Activated B cell treated with CpG ODN at 0.5 μM for 24 hours (primary cell): Measurements from ENCODE around the gene TMEM135. TPM values are rescaled to one million over a fixed set of nuclear protein-coding genes. Genes with fewer than 3 reads are reported as not detected.

Experiments
- ATAC-seq: fragments of 200-7000 bp; cut with Tn5 transposase; one replicate; pipeline ENCODE4 v1.10.0; 2021; ENCODE audit warnings: low read depth, mild to moderate bottlenecking, moderate library complexity
- CTCF ChIA-PET: fragments of 350-600 bp; sonication (Branson Sonifier 250); formaldehyde crosslinking; loops from one replicate; lab custom pipeline; 2021; ENCODE audit warnings: antibody characterized with exemption; lab: Charles Lee
- POLR2A ChIA-PET: fragments of 350-600 bp; sonication (Branson Sonifier 250); formaldehyde crosslinking; loops from one replicate; lab custom pipeline; 2021; ENCODE audit warnings: antibody characterized with exemption; lab: Charles Lee
- DNase-seq: peaks from one replicate; pipeline ENCODE4 v3.0.0; 2022
- H3K27ac Mint-ChIP-seq: one replicate; pipeline ENCODE4 v1.8.0; 2020; ENCODE audit warnings: mixed read lengths
- H3K27me3 Mint-ChIP-seq: one replicate; pipeline ENCODE4 v1.8.0; 2021; ENCODE audit warnings: mixed read lengths
- H3K36me3 Mint-ChIP-seq: one replicate; pipeline ENCODE4 v1.8.0; 2021; ENCODE audit warnings: low read depth, mixed read lengths
- H3K4me1 Mint-ChIP-seq: one replicate; pipeline ENCODE4 v1.8.0; 2021; ENCODE audit warnings: mixed read lengths
- H3K4me3 Mint-ChIP-seq: one replicate; pipeline ENCODE4 v1.8.0; 2020; ENCODE audit warnings: mild to moderate bottlenecking, mixed read lengths
- H3K9me3 Mint-ChIP-seq: one replicate; pipeline ENCODE4 v1.8.0; 2020; ENCODE audit warnings: mixed read lengths
- intact Hi-C: fragments of 100-400 bp; cut with micrococcal nuclease; formaldehyde crosslinking; loops from one replicate; pipeline ENCODE4 v1.15.1; 2024
- total RNA-seq: library from RNA; stranded (reverse); gene quantifications from 2 replicates; pipeline ENCODE4 v1.2.3, GENCODE V29; 2022
- TF ChIP-seq, protein P1 (sequence below): fragments of 200-600 bp; IDR thresholded peaks from one replicate; pipeline ENCODE4 v1.8.0; 2022; ENCODE audit warnings: antibody characterized with exemption, mild to moderate bottlenecking

Gene TMEM135
- total RNA-seq, 1 donor from 2014 or later: 10.1 TPM

DNA sequence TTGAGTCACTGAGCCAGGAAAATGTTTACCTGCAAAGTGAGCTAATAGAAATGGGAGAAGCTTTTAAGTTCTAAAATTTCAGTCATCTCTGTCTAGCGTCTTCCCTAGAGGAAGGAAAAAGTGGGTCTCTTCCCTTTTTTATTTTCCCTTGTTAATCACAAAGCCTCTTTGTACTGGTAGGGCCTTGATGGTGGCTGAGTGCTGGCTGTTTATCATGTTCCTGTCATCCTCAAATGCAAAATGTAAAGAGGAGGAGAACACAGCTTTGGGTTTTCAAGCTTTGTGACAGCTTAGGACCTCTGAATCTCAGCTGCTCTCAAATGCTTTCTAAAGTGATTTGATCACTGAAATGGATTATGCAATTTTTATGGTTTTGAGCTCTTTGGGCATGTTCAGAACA, 222.0 kb downstream of the TMEM135 start:
- no peaks in the 10 kb centered on the region for H3K27me3 Mint-ChIP-seq
- intact Hi-C loops: no loop called here
- H3K4me3 Mint-ChIP-seq: no peak overlapping the region
- CTCF ChIA-PET: no interaction called here
- H3K4me1 Mint-ChIP-seq: peaks cover 8% of the 10 kb centered on the region
- H3K27ac Mint-ChIP-seq: no peak overlapping the region
- H3K9me3 Mint-ChIP-seq: no peaks in the 10 kb centered on the region
- no peak for ATAC-seq
- POLR2A ChIA-PET: no interaction called here
- TF ChIP-seq, protein P1, sequence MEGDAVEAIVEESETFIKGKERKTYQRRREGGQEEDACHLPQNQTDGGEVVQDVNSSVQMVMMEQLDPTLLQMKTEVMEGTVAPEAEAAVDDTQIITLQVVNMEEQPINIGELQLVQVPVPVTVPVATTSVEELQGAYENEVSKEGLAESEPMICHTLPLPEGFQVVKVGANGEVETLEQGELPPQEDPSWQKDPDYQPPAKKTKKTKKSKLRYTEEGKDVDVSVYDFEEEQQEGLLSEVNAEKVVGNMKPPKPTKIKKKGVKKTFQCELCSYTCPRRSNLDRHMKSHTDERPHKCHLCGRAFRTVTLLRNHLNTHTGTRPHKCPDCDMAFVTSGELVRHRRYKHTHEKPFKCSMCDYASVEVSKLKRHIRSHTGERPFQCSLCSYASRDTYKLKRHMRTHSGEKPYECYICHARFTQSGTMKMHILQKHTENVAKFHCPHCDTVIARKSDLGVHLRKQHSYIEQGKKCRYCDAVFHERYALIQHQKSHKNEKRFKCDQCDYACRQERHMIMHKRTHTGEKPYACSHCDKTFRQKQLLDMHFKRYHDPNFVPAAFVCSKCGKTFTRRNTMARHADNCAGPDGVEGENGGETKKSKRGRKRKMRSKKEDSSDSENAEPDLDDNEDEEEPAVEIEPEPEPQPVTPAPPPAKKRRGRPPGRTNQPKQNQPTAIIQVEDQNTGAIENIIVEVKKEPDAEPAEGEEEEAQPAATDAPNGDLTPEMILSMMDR: no peak
- DNase-seq: no peak
- no peaks in the 10 kb centered on the region for H3K36me3 Mint-ChIP-seq

DNA sequence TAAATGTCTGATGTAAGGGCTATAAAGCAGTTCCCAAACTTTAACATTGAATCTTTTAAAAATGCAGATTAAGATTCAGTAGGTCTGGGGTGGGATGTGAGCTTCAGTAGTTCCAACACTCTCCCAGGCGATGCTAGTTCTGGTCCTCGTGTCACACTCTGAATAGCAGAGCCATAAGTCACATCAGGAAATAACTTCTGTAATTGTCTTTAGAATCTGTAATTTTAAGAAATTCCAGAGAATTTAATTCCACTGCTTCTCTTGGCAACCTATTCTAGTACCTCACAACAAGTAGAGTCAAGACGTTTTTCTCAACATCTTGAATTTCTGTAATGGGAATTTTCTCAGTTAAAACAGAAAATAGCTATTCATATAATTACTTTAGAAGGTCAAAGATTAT, 223.1 kb downstream of the TMEM135 start:
- DNase-seq (no peak), ATAC-seq (no peak)
- H3K27me3 Mint-ChIP-seq: no peaks in the 10 kb centered on the region
- TF ChIP-seq, protein P1: no peak
- H3K4me3 Mint-ChIP-seq: no peak overlapping the region
- H3K36me3 Mint-ChIP-seq: no peaks in the 10 kb centered on the region
- H3K27ac Mint-ChIP-seq: no peak overlapping the region
- no peaks in the 10 kb centered on the region for H3K4me1 Mint-ChIP-seq
- CTCF ChIA-PET: no interaction called here
- no peaks in the 10 kb centered on the region for H3K9me3 Mint-ChIP-seq
- POLR2A ChIA-PET: no interaction called here
- intact Hi-C loops: no loop called here

DNA sequence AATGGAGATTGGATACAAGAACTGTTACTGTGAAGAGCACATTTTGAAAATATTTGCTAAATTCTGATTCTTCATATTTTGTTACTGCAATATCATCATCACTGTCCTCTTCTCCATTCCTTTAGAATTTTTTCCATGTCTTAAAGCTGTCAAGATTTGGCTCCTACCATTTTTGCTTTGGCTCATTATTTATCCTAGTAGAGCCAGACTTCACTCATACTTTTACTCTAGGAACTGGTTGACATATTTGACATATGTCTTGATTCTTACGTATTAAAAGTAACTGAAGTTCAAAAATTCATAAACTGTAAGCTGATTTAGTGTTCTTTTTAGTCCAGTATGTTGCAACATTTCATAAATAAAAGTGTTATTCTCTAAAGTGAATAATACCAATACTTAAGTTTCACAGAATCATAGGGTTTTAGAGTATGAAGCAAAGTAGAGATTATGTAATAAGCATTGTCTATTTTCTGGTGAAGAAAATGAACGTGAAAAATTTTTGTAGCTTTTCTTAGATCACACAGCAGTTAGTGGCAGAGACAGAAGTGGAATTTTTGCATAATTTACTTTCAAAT, 225.6 kb downstream of the TMEM135 start:
- Mint-ChIP-seq H3K27me3 (no peaks in the 10 kb centered on the region), H3K9me3 (no peaks in the 10 kb centered on the region), H3K4me3 (no peak overlapping the region), H3K4me1 (no peaks in the 10 kb centered on the region), H3K36me3 (no peaks in the 10 kb centered on the region), H3K27ac (no peak overlapping the region)
- intact Hi-C loops: no loop called here
- ATAC-seq: no peak
- ChIA-PET POLR2A (no interaction called here), CTCF (no interaction called here)
- no peak for DNase-seq
- TF ChIP-seq, protein P1: no peak

DNA sequence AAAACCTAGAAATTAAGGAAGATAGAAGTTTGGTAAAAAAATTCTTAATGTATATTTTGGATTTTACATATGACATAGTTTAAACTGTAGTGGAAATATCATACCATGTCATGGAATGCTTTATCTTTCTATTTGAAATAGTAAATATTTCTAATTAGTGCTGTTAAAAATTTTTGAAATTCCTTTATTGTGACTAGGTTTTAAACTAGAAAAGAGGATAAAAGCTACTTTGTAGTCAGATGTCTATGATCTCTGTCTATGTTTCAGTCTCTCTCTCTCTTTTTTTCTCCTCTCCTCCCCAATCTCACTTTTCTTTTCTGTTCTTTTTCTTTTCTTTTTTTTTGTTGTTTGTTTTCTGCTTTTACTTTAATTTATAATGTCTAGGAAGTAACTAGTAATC, 226.2 kb downstream of the TMEM135 start:
- Mint-ChIP-seq H3K36me3 (no peaks in the 10 kb centered on the region), H3K4me3 (no peak overlapping the region), H3K27me3 (no peaks in the 10 kb centered on the region), H3K27ac (no peak overlapping the region), H3K4me1 (no peaks in the 10 kb centered on the region), H3K9me3 (no peaks in the 10 kb centered on the region)
- CTCF ChIA-PET: no interaction called here
- intact Hi-C loops: no loop called here
- POLR2A ChIA-PET: no interaction called here
- TF ChIP-seq, protein P1: no peak
- ATAC-seq (no peak), DNase-seq (no peak)

DNA sequence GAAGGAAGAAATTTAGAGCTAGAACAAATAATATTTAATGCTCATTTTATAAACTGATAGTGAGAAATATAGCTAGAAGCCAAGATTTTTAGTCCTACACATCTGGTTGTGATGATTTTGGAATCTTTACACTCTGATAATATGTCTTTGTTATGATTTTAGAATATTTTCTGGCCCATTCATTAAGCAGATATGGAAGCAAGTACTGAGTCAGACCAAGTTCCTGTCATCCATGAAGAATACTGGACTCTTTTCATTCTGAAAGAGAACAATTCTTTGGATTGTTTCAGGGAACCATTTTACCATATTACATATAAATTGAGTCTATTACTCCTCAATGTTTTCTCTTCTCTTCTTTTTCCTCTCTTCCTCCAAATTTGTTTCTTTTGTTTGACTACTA, 227.4 kb downstream of the TMEM135 start:
- intact Hi-C loops: no loop called here
- Mint-ChIP-seq H3K9me3 (no peaks in the 10 kb centered on the region), H3K27ac (no peak overlapping the region), H3K27me3 (no peaks in the 10 kb centered on the region), H3K36me3 (no peaks in the 10 kb centered on the region), H3K4me3 (no peak overlapping the region), H3K4me1 (no peaks in the 10 kb centered on the region)
- TF ChIP-seq, protein P1: no peak
- DNase-seq (no peak), ATAC-seq (no peak)
- ChIA-PET CTCF (no interaction called here), POLR2A (no interaction called here)
